COLO829 (cell line): ENCODE measurements around the gene LARP4B.

Source experiments
- DNase-seq: peaks from one replicate; pipeline ENCODE4 v3.0.0; 2012; ENCODE audit warnings: low spot score

LARP4B gene

DNA sequence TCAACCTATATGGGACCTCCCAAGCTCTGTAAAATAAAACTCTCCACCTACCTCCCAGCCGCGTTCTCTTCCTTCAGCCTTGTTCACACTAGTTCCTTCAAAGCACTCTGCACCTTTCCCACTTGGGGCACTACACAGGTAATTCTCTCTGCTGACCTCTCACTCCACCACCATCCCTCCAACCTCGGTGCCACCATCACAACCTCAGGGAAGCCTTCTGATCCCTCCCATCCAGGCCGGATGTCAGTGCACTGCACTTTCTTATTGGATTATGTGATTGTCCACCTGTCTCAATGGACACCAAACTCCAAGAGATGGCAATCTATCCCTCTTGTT, 7.0 kb downstream of the LARP4B start:
- DNase-seq = no peak

DNA sequence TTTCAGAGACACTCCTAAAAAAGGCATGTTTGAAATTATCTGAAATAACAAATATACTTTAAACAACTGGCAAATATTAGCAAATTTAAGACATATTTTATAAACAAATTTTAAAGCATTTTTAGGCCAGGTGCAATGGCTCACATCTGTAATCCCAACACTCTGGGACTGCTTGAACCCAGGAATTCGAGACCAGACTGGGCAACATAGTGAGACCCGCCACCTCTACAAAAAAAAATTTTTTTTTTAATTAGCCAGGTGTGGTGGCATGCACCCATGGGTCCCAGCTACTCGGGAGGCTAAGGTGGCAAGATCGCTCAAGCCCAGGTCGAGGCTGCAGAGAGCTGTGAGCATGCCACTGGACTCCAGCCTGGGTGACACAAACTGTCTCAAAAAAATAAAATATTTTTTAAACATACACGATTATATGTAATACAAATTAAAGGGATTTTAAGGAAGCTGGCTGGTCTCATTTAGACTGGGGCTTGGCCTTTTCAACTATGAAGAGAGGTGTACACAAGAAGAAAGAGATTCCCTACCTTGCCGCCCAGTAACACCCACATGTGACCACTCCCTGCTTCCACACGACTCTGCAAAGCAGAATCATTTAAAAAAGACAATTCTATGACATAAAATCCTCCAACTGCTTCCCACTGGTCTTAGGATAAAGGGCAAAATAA, 7.5 kb downstream of the LARP4B start:
- no peak for DNase-seq

DNA sequence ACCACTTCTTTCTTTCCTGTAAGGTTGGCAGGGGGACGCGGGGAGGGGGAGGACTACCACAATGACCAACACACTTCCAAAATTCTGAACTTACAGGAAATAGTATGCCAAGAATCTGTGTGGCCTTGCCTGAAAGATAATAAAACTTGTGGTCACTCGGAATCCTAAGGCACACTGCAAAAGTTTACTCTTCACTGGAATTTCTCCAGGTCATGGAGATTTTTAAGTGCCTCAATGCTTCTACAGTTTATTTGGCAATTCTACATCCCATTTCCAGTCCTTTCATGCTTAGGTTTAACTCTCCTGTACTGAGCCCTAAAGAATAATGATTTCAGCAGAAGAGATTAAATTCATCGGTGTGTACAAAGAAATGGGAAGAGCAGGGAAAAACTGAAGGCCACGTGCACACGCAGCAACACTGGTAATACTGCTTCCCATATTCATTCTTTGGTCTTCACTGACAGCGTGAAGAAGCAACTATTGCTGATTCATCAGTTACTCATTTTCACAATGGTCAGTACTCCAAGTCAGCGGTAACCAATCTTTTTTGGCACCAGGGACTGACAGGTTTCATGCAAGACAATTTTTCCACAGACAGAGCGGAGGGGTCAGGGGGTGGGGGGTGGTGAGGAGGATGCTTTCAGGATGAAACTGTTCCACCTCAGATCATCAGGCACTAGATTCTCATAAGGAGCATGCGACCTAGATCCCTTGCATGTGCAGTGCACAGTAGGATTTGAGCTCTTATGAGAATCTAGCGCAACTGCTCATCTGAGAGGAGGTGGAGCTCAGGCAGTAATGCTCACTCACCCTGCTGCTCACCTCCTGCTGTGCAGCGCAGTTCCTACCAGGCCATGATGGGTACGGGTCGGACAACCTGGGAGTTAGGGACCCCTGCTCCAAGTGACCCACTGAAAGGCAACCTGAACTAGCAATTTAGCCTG, 9.8 kb downstream of the LARP4B start:
- DNase-seq = no peak

DNA sequence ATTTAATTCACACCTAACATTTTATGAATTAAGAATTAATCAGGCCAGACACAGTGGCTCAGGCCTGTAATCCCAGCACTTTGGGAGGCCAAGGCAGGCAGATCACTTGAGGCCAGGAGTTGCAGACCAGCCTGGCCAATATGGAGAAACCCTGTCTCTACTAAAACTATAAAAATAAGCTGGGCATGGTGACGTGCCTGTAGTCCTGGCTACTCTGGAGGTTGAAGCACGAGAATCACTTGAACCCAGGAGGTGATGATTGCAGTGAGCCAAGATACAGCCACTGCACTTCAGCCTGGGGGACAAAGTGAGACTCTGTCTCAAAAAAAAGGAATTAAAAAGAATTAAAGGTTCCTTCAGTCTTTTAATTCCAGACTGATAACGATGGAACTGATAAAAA, 11.1 kb downstream of the LARP4B start:
- no peak for DNase-seq

- DNase-seq = no peak
Observed at GRCh38 chr10:919481-919880, 12.0 kb downstream of the LARP4B start.

GRCh38 chr10:917999-918398, 13.5 kb downstream of the LARP4B start:
- no peak for DNase-seq

DNA sequence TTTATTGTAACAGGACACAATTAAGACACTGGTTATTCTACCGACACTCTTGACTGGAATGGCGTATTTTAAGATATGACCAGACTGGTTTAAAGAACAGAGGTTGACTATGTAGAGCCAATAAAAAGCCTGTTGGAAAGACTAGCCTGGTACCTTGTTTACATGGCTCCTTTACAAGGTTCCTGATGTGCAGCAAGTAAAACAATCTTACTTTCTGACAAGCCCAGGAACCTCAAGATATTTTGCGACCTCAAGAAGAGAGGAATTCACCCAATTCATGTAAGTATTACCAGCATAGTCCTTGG, 14.1 kb downstream of the LARP4B start:
- no peak for DNase-seq

GRCh38 chr10:916716-917415, 14.6 kb downstream of the LARP4B start:
- DNase-seq = no peak

DNA sequence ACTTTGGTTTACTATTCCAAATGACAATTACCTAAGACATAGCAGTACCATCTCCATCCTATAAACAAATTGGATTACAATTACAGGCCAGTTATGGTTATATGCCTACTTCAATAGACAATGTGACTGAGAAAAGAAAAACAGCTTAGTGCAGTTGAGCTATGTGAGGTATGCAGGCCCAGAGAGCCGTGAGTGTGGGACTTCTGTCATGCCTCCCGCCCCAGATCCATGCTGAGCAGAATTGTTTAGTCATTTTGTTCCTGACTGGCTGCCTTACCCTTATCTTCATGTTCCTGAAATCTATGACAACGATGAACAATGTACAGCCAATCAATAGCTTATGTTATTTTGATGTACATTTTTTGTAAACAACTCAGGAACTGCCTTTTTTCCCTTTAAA, 21.7 kb downstream of the LARP4B start:
- no peak for DNase-seq

DNA sequence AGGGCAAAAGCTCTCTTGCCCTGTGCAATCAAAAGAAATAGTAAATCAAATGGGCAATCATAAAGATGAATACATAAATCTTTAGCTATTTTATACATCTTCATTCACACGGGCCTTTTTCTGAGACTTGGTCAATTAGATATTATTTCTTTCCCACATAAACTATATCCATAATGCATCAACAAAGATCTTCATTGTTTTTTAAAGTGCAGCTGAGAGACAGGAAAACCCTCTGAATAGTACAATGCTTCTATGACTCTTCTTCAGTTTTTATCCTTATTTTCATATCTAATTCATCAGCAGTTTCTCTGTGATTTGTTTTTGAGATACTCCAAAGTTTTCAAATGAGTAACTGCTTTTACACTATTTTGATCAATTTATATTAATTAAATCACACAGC, 25.5 kb downstream of the LARP4B start:
- DNase-seq = peak; percentile 33

DNA sequence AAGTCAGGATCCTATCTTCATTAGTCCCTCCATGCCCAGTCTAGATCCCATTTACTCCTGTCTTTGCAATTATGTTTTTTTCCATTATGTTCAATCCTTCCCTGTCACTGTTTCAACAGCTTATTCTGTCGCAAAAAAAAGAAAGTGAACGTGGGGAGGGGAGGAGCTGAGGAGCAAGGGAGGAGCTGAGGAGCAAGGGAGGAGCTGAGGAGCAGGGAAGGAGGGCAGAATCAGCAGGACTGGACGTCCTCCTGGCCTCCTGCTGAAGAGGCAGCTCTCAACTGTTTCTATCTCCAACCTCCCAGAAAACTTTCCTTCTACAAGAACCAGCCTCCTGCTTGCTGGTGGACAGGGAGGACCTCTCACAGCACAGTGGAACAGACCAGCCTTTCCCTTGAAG, 26.0 kb downstream of the LARP4B start:
- DNase-seq = peak; percentile 15

GRCh38 chr10:904403-904802, 27.1 kb downstream of the LARP4B start:
- DNase-seq = no peak

DNA sequence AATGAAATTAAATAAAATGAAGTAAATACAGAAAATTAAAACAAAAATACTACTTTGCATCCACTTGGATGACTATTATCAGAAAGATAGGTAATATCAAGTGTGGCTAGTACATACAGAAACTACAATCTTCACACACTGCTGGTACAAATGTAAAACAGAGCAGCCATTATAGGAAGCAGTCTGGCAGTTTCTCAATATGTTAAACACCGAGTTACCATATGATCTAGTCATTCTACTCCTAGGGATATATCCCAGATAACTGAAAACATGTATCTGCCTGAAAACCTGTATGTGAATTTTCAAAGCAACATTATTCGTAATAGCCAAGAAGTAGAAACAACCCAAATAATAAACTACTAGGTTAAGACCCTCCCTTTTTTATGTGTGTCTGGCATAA, 33.4 kb downstream of the LARP4B start:
- no peak for DNase-seq

DNA sequence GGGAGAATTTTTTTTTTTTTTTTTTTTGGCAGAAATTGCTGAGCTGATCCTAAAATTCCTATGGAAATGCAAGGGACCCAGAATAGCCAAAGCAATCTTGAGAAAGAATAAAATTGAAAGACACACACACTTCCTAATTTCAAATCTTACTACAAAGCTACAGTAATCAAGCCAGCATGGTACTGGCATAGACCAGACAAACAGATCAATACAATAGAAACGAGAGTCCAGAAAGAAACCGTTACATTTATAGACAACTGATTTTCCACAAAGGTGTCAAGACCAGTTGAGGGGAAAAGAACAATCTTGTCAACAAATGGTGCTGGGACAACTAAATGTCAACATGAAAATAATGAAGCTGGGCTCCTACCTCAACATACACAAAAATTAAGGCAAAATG, 34.5 kb downstream of the LARP4B start:
- no peak for DNase-seq

DNA sequence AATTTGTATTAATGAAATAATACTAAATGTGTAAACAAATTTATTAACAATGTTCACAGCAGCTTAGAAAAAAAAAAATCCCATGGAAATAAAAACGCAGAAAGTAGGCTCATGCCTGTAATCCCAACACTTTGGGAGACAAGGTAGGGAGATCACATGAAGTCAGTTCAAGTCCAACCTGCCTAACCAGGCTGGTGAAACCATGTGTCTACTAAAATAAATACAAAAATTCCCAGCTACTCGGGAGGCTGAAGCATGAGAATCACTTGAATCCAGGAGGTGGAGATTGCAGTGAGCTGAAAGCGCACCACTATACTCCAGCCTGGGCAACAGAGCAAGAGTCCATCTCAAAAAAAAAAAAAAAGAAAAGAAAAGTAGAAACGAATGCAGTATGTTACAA, 36.2 kb downstream of the LARP4B start:
- DNase-seq = no peak

GRCh38 chr10:878895-879294, 52.6 kb downstream of the LARP4B start:
- no peak for DNase-seq

- DNase-seq = no peak
Observed at GRCh38 chr10:878333-878759, 53.2 kb downstream of the LARP4B start.

- DNase-seq = no peak
Observed at GRCh38 chr10:876438-876837, 55.1 kb downstream of the LARP4B start.

DNA sequence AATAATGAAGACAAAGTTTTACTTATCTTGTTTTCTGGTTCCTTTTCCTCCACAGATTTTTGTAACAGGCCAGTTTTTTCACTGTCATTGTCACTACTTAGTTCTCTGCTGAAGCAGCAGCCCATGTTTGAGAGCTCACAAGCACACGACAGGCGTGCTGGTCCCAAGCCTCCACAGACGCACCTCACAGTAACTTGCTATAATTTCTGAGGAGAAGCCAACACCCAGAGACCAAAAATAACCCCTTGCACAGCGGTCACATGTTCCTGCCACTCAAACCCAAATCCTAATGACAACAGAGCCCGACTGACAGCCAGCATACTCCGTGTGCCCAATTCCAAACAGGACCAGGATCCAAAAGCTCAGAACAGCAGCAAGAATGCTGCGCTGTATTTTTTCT, 58.5 kb downstream of the LARP4B start:
- DNase-seq = no peak

GRCh38 chr10:871951-872403, 59.5 kb downstream of the LARP4B start:
- no peak for DNase-seq

DNA sequence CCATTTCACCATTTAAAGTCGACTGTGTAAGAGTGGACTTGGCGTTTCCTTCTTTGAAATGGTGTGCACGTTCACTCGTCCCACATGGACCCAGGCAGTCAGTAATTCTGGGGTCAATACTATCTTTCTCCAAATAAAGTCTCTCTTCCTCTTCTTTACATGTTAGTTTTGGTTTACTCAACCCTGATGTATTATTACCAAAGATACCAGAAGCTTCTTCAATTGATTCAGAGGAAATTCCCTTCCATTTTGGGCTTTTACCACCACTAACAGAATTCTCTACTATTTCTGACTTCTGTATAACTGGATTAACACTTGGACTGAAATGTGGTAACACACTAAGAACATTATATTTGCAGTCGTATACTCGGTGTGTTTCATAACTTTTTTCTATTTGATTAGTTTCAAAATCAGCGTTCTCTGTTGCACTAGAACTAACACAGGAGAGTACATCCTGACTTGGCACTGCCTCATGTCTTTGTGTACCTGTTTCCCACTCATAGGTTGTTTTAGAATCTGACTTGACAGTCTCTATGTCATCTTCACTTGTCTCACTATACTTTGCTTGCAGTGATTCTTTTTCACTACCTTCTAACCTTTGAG, 60.8 kb downstream of the LARP4B start:
- DNase-seq = no peak

GRCh38 chr10:869171-869570, 62.3 kb downstream of the LARP4B start:
- no peak for DNase-seq

- DNase-seq = no peak
Observed at GRCh38 chr10:867807-868206, 63.7 kb downstream of the LARP4B start.
